Measurements from ENCODE around the gene ZNF319.

DNA sequence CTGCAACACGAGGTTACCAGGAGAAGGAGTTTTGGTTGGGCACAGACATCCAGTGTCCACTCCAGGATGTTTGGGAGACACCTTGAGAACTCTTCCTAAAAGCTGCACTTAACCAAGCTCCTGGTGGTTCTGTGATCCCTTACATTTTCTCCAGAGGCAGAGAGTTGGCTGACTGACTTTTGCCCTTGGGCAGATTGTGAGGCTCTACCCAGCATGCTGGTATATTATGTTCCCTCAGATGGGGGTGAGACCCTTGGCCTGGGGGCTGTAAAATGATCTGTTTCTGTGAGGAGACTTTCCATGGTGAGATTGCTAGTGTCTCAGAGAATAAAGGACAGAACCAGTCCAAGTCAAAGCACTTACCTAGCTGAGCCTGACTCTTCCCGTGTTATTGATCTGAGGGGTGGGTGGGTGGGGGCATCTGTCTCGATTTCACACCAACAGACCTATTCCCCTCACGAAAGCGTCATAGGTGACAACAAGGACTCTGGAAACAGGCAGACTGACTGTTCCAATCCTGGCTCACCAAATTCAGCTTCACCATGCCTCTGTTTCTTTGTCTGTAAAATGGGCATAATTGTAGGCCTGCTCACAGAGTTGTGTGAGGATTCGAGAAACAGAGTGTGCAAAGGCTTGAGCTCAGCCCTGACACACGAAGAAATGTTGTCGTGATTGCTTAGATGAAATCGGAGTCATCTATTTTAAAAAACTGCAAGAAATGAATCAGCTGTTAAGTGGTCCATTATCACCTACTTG, 12.9 kb upstream of the ZNF319 start:
- TF ChIP-seq, protein P1, sequence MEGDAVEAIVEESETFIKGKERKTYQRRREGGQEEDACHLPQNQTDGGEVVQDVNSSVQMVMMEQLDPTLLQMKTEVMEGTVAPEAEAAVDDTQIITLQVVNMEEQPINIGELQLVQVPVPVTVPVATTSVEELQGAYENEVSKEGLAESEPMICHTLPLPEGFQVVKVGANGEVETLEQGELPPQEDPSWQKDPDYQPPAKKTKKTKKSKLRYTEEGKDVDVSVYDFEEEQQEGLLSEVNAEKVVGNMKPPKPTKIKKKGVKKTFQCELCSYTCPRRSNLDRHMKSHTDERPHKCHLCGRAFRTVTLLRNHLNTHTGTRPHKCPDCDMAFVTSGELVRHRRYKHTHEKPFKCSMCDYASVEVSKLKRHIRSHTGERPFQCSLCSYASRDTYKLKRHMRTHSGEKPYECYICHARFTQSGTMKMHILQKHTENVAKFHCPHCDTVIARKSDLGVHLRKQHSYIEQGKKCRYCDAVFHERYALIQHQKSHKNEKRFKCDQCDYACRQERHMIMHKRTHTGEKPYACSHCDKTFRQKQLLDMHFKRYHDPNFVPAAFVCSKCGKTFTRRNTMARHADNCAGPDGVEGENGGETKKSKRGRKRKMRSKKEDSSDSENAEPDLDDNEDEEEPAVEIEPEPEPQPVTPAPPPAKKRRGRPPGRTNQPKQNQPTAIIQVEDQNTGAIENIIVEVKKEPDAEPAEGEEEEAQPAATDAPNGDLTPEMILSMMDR (IDR thresholded peaks at IDR 0.05), result no peak
- TF ChIP-seq POLR2A (IDR thresholded peaks at IDR 0.05), result no peak

Data from Peyer's patch (tissue), 4 donors.